Measurements from ENCODE around the gene ATP6V0C.
"Not testable (repeated sequence)": the region's sequence is repeated elsewhere in the genome, so short reads cannot be mapped to it uniquely, and the experiment has no call there.

Gene ATP6V0C

GRCh38 chr16:2529961-2530628 lies 16.3 kb downstream of the ATP6V0C start:
- no peak for DNase-seq

- no peak for DNase-seq
Observed at GRCh38 chr16:2530629-2531318, 17.0 kb downstream of the ATP6V0C start.

GRCh38 chr16:2531371-2531695 lies 17.6 kb downstream of the ATP6V0C start, which contains the start of gene CEMP1:
Gene CEMP1 (minus strand): TSS chr16:2531408. CDS start chr16:2531073, 335 bp downstream.
- DNase-seq, result no peak

GRCh38 chr16:2531696-2532493 lies 18.1 kb downstream of the ATP6V0C start:
- peak; percentile 86 for DNase-seq

GRCh38 chr16:2532494-2533141 lies 18.9 kb downstream of the ATP6V0C start:
- peak; percentile 43 for DNase-seq

- DNase-seq, result not testable (repeated sequence)
Observed at GRCh38 chr16:2533142-2533755, 19.5 kb downstream of the ATP6V0C start.

GRCh38 chr16:2533912-2534311 lies 20.2 kb downstream of the ATP6V0C start:
- no peak for DNase-seq

GRCh38 chr16:2534335-2534734 lies 20.6 kb downstream of the ATP6V0C start:
- not testable (repeated sequence) for DNase-seq

- no peak for DNase-seq
Observed at GRCh38 chr16:2535625-2536013, 21.9 kb downstream of the ATP6V0C start.

- peak; percentile 85 for DNase-seq
Observed at GRCh38 chr16:2537451-2538379, 24.0 kb downstream of the ATP6V0C start, which contains the start of gene PDPK1. Gene PDPK1 (plus strand): TSS chr16:2538021. CDS start chr16:2538113, 92 bp downstream.

GRCh38 chr16:2539192-2539844 lies 25.6 kb downstream of the ATP6V0C start:
- not testable (repeated sequence) for DNase-seq

- DNase-seq, result not testable (repeated sequence)
Observed at GRCh38 chr16:2539845-2540458, 26.2 kb downstream of the ATP6V0C start.

GRCh38 chr16:2540912-2541311 lies 27.2 kb downstream of the ATP6V0C start:
- DNase-seq, result not testable (repeated sequence)

- DNase-seq, result not testable (repeated sequence)
Observed at GRCh38 chr16:2541409-2541808, 27.7 kb downstream of the ATP6V0C start.

GRCh38 chr16:2543771-2544170 lies 30.0 kb downstream of the ATP6V0C start:
- not testable (repeated sequence) for DNase-seq

- not testable (repeated sequence) for DNase-seq
Observed at GRCh38 chr16:2550283-2550878, 36.6 kb downstream of the ATP6V0C start.

GRCh38 chr16:2551420-2551889 lies 37.7 kb downstream of the ATP6V0C start:
- not testable (repeated sequence) for DNase-seq

GRCh38 chr16:2554709-2555425 lies 41.1 kb downstream of the ATP6V0C start:
- not testable (repeated sequence) for DNase-seq

GRCh38 chr16:2557150-2557549 lies 43.4 kb downstream of the ATP6V0C start:
- DNase-seq, result not testable (repeated sequence)
